Left renal cortex interstitium (tissue), 4 donors: Measurements from ENCODE around the gene RPL32. TPM values are rescaled to one million over a fixed set of nuclear protein-coding genes. Genes with fewer than 3 reads are reported as not detected.
A peak's percentile ranks its signal among the peaks of the same experiment; 100 is the strongest.
"Not testable (repeated sequence)": the region's sequence is repeated elsewhere in the genome, so short reads cannot be mapped to it uniquely, and the experiment has no call there.

Experiments used
- DNase-seq, 4 donors: peaks; one replicate each; pipeline ENCODE4 v3.0.0-alpha.2; 2013; ENCODE audit warnings: low read depth in 4 of 4, low spot score in 2 of 4, missing footprints in 1 of 4
- polyA plus RNA-seq, 4 donors: library from polyadenylated mRNA; unstranded; fragments of 120-200 nt; gene quantifications; one replicate each; pipeline ENCODE4 v1.2.1, GENCODE V29; 2013; ENCODE audit not compliant: insufficient read length in 4 of 4

The RPL32 gene
- polyA plus RNA-seq, 4 donors = 1,834 to 2,419 (median 2,318) TPM

GRCh38 chr3:12868039-12869034 is 27.0 kb upstream of the RPL32 start:
- DNase-seq = peak; percentile 56 to 80 (median 66)

GRCh38 chr3:12866836-12867235 is 25.5 kb upstream of the RPL32 start:
- no peak for DNase-seq

- DNase-seq = no peak
Observed at GRCh38 chr3:12865271-12865670, 23.9 kb upstream of the RPL32 start.

GRCh38 chr3:12862387-12862786 is 21.0 kb upstream of the RPL32 start:
- DNase-seq = no peak

GRCh38 chr3:12861611-12862010 is 20.2 kb upstream of the RPL32 start:
- DNase-seq = no peak

- DNase-seq = no peak
Observed at GRCh38 chr3:12859840-12860239, 18.5 kb upstream of the RPL32 start.

GRCh38 chr3:12856626-12857025 is 15.3 kb upstream of the RPL32 start:
- no peak for DNase-seq

GRCh38 chr3:12854565-12854964 is 13.2 kb upstream of the RPL32 start:
- DNase-seq = no peak

- not testable (repeated sequence) for DNase-seq
Observed at GRCh38 chr3:12853847-12854246, 12.5 kb upstream of the RPL32 start.

GRCh38 chr3:12852201-12852600 is 10.8 kb upstream of the RPL32 start:
- DNase-seq = no peak

- DNase-seq = no peak
Observed at GRCh38 chr3:12845811-12846210, 4.4 kb upstream of the RPL32 start.

GRCh38 chr3:12842469-12842868 is 1.1 kb upstream of the RPL32 start:
- no peak for DNase-seq

- DNase-seq = no peak
Observed at GRCh38 chr3:12841970-12842328, 584 bp upstream of the RPL32 start.

GRCh38 chr3:12840591-12841148 is 695 bp downstream of the RPL32 start:
- peak in 1 of 4 donors; percentile 15 for DNase-seq

- not testable (repeated sequence) for DNase-seq
Observed at GRCh38 chr3:12840148-12840547, 1.2 kb downstream of the RPL32 start.

- DNase-seq = no peak
Observed at GRCh38 chr3:12839156-12839946, 2.0 kb downstream of the RPL32 start.

GRCh38 chr3:12838179-12838965 is 3.0 kb downstream of the RPL32 start:
- DNase-seq = no peak

- DNase-seq = no peak
Observed at GRCh38 chr3:12837295-12837986, 3.9 kb downstream of the RPL32 start.

- no peak for DNase-seq
Observed at GRCh38 chr3:12835052-12835665, 6.2 kb downstream of the RPL32 start.
